ENCODE measurements around the gene WTAP.
"Not testable (repeated sequence)": the region's sequence is repeated elsewhere in the genome, so short reads cannot be mapped to it uniquely, and the experiment has no call there.

WTAP gene

DNA sequence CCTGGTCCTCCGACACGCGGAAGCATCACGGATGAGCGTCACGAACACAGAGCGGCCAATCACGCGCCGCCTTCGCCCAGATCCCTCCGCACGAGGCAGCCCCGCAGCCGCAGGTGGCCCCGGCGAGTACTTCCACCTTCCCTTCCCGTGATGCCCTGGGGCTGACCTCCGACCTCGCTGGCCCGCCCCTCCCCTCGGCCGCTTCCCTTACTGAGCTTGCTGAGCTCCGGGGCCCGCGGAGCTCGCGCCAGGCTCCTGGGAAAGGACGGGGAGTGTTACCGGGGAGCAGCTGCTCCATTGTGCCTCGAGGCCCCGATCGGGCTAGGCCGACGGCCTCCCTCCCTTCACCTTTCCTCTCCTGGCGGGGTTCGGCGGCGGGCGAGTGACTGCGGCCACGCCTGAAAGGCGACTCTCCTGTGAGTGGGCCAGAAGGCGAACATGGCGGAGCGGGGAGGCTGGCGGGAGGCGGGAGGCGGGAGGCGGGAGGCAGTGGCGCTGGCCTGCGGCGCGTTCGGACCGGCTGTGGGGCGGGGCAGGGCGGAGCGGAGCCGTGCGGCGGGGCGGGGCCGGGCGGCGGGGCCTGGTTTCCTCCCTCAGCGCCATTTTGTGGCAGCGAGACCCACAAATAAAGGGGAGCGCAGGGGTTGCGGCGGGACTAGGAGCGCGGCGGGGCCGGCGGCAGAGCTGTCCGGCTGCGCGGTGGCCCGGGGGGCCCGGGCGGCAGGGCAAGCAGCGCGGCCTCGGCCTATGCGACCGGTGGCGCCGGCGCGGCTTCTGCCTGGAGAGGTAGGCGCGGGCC is at the start of gene WTAP:
WTAP (plus strand) TSS at position 589 of the 799 bp plus-strand sequence. CDS start 8,760 bp downstream, outside the sequence.
- DNase-seq = peak; percentile 91 to 93

DNA sequence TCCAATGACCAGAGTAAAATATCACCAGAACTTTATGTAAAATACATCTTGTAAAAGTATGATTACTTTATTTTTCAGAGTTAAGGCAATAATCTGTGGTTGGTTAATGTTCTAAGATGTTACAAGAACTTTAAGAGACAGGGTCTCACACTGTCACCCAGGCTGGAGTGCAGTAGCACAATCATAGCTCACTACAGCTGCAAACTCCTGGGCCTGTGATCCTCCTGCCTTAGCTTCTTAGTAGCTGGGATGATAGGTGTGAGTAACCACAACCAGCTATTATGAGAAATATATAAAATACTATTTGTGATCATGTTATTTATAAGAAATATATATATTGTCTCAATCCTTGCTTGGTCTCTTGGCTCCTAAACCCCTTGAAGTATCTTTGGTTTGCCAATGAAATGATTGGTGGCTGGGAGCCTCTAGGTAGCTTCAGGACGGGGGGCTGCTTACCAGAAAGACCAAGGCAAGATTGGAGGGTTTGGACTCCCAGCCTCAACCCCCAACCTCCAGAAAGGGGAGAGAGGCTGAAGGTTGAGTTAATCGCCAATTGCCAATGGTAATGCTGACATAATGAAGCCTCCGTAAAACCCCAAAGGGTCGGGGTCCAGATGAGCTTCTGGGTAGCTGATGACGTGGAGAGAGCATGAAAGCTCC is 49.7 kb upstream of the WTAP start:
- DNase-seq = no peak

DNA sequence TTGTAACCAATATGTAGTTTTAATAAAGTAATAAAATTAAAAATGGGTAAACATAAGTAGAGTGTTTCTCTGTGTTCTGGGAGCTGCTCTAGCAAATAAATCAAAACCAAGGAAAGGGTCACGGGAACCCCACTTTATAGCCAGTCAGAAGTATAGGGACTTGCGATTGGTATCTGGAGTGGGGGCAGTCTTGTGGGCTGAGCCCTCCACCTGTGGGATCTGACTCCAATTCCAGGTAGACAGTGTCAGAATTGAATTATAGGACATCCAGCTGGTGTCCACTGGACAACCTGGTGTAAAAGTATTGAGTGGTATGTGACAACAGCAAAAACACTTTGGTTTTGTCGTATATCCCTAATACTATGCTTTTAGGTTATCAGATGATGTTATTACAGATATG is 48.7 kb upstream of the WTAP start:
- DNase-seq = no peak

DNA sequence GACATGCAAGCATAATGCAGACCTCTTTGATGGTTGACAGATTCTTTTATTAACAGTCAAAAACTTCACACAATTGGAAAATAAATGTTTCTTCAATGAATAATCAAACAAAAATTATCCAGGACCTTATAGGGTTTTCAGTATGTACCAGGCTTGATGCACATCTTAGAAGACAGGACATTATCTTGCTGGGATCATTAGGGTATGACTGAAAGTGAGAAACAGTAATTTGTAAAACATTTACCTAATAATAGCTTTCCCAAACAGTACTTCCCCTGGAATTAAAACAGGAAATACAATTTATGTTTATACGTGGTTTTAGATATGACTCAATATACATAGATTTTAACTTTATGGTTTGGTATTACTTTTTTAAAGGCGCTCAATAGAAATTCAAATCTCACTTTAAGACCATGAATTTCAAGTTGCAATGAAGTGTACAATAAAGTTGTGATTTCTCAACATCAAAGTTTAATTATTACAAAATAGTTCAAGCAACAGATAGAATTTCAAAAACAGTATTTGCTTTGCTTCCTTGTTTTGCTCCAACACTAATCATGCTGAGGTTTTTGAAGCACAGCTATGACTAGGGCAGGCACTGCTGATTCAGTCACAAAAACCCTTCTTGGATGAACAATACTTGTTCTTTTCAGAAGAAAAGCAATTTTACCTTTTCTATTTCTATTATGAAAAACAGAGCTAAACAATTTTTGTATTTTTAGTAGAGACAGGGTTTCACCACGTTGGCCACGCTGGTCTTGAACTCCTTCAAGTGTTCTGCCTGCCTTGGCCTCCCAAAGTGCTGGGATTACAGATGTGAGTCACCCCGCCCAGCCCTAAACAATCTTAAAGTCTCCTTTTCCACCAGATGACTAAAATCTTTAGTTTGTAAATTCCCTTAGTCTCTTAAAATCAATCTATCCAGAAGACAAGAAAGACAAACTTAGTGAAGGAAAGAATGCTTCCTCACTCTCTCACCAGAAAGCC is 47.9 kb upstream of the WTAP start:
- peak in 1 of 2 donors; percentile 28 for DNase-seq

DNA sequence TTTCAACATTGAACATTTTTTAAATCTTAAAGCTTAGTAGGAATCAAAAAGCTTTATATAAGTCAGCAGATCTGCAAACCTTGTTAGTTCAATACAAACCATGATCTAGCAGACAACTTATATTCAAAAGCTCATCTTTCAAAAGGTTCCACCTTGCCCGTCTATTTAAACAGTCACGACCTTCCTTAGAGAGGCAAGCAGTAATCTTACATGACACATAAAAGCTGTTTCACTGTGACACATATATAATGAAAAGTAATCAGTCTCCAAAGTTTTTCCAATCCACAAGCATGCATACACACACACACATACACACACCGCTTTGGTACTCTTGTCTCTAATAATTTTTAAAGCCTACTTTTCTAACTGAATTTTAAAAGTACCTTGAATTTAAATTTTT is 47.2 kb upstream of the WTAP start:
- no peak for DNase-seq

DNA sequence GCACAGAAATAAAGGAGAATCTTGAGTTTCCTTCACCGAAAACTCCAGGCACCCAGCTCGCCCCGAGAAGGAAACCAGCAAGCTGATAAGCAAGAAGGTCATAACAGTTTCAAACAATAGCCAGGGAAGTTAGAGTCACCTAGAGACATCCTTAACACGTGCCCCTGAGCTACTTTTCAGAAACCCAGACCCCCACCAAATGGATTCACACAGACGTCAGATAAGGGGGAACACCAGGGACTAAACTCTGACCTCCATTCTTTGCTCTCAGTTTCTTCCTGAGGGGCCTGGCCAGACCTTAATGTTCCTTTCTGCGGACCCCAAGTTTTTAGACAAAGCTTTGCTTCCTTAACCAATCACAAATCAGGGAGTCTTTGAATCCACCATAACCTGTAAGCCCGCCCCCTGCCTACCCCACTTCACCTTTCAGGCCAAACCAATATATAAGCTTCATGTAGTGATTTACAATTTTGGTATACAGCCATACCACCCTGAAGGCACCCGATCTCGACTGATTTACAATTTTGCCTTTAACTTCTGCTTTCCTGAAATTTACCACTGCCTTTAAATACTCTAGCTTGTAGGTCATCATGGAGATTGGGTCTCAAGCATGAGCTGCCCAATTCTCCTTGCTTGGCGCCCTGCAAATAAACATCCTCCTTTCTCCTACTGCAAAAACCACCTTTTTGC is 46.0 kb upstream of the WTAP start:
- DNase-seq = no peak

DNA sequence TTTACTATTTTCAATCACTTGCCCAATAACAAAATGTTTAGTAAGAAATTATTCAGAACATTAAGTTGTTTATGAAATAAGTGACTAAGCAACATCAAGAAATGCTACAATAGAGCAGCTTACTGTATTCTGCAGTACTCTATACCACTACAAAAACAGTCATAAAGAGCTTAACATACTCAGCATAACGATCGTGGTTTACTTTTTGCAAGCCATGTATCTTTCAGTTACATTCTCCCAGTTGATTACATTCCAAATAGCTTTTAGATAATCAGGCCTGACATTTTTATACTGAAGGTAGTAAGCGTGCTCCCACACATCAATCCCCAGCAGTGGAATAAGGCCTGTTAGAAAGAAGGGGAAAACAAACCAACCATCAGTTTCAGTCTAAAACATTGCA is 45.0 kb upstream of the WTAP start:
- DNase-seq = no peak

DNA sequence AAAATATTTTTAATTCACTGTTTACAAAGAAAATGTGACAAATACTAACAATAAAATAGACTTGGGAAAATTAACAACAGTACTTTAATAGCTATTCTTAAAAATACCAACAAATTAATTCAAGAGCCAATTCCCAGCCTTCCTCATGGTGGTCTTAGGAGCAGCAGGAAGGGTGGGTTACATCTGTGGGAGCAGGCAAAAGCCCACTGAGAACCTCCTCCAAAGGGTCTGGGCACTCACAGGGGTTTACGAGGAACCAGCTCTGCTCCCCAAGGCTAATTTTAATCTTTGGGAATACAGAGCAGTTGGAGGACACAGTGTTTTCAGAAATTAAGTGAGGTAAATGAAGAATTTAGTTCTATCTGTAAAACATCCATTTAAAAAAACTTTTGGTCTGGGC is 44.5 kb upstream of the WTAP start:
- DNase-seq = no peak

DNA sequence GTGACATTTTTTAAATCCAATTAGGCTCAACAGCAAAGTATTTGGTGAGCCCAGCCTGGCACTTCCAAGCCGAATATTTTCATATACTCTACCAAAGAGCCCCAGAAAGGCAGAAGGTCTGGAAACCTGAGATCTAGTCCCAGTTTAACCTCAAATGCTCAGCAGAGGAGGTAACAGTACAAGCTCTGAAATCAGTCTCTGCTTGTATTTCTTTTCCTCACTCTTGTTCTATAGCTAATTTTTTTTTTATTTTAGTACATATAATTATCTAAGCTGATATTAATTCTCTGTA is 43.3 kb upstream of the WTAP start:
- no peak for DNase-seq

DNA sequence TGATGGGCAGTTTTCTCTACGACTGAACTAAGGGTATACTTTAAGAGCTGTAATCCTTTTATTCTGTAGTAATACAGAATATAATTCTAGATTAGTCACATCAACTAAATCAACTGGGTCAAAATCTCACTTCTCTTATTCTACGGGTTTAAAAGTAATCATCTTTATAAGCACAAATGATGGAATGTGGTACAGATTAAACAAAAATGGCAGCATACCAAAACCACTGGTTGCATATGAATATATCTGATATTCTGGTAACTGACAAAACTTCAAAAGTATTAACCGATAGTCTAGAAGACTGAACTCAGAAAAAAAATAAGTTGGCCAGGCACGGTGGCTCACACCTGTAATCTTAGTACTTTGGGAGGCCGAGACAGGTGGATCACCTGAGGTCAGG is 41.3 kb upstream of the WTAP start:
- no peak for DNase-seq

DNA sequence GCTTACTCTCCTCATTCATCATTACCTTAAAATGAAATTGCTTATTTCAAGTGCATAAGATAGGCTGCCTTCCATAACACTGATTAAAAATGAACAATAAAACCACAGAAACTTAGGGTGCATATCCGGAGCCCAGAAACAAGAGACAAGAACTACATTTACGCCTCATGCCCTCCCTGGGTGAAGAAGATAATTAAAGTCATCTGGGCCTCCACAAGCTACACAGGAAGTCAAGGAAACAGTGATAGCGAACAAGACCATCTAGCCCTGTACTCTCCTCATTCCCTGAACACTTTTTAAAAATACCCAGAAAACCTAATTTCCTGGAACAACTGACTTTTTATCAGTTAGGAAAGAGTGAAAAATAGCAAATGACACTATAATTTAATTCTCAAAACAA is 40.6 kb upstream of the WTAP start:
- DNase-seq = no peak

DNA sequence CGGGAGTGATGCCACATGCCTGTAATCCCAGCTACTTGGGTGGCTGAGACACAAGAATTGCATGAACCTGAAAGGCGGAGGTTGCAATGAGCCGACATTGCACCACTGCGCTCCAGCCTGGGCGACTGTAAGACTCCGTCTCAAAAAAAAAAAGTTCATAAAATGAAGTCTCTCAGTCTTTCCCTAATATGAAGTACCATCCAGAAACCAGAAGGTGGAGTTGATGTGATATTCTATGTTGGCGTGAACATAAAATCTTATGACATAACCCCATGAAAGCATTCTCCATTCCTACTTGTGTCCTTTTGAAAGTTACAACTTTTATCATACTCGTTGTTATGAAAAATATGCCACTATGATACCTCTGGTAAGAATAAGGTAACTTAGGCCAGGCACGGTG is 40.0 kb upstream of the WTAP start:
- no peak for DNase-seq

DNA sequence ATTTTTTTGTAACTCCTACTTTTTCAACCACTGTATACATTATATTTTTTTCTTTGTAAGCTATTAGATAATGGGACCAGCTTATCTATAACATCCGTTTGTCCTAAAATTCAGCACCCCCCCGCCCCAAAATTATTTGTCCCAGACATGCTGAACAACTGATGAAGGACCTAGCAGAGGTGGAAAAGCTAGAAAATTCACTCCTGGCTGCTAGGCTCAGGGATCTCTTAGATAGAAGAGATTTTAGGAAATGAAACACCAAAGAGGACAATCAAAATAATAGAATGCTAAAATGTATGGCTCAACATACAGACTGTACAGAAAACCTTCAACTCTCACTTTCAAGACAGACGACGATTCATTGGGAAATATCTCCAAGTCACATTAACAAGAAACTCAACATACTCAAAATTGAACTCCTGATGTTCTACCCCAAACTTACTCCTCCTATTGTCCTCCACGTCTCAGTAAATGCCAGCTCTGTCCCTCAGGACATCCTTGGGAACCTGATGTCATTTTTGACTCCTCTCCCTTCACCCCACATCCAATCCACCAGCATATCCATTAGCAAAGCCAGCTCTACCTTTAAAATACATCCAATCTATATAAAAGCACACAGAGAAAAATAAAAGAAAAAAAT is 38.9 kb upstream of the WTAP start:
- no peak for DNase-seq

DNA sequence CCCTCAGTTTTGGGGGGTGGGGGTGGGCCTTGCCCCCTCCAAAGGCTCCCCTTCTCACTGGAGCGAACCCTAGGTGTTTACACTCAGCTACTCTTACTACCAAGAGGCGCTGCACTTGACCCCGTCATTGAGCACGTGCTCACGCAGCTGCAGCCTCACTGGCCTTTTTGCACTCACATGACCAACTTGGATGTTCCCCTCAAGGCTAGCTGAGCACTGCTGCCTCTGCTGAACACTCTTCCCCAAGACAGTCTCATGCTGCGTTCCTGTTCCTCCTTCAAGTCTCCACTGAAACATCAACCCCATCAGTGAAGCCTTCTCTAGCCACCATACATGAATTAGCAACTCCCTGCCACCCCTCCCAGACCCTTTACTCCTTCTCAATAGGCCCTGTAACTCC is 38.3 kb upstream of the WTAP start:
- no peak for DNase-seq

DNA sequence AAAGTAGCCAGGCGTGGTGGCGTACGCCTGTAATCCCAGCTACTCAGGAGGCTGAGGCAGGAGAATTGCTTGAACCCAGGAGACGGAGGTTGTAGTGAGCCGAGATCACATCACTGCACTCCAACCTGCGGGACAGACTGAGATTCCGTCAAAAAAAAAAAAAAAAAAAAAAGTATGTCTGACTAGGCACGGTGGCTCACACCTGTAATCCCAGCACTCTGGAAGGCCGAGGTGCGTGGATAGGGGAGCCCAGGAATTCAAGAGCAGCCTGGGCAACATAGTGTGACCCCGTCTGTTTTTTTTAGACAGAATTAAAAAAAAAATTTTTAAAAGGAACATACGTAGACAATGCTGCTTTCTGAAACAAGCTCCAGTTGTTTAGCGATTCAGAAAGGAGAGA is 37.2 kb upstream of the WTAP start:
- not testable (repeated sequence) for DNase-seq

DNA sequence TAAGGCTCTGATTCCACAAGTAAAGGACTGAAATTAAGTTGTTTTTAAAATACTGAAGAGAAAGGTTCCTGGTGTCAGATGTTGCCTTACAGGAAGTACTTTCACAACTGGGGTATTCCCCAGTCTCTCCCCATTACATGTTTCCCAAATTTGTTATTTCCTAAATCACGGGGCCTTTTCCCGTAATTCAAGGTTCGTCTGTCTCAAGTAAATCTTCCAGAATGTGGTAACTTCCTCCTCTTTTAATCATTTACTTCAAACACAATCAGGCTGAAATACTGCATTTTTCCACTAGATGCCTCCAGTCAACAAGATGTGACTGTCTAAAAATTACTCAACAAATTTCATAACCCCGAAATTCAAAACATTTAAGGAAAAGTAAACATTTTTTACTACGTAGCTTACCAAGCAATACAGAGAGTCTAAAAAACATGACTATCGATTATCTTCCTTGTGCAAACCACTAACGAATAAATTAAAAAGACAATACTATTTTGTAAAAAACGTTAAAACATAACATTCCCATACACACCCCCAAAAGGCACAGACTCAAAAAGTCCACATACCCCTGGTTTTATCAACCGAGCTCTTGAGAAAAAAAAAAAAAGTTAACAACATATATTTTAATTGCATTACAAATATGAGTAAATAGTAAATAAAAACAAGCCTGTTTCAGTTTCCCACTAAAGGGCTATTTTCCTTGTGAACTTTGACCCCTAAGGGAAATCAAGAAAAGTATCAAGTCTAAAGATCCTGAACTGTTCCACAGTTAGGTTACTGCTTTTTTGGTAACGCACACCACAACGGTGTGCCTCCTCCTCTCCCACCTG is 36.0 kb upstream of the WTAP start:
- DNase-seq = no peak

DNA sequence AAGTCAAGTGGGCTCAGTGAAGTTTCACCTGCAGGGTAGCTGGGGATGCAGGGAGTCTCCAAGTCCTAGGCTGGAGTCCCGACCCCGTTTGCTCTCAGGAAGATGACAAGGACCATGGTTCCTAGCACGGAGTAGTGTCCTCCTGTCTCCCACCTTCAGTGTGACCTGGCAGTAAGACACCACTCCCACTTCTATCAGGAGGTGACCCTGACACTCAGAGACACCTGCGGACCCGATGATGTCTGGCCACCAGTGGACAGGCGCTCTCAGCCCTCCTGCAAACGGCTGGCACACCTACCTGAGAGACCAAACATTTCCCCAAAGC is 35.4 kb upstream of the WTAP start:
- DNase-seq = no peak

DNA sequence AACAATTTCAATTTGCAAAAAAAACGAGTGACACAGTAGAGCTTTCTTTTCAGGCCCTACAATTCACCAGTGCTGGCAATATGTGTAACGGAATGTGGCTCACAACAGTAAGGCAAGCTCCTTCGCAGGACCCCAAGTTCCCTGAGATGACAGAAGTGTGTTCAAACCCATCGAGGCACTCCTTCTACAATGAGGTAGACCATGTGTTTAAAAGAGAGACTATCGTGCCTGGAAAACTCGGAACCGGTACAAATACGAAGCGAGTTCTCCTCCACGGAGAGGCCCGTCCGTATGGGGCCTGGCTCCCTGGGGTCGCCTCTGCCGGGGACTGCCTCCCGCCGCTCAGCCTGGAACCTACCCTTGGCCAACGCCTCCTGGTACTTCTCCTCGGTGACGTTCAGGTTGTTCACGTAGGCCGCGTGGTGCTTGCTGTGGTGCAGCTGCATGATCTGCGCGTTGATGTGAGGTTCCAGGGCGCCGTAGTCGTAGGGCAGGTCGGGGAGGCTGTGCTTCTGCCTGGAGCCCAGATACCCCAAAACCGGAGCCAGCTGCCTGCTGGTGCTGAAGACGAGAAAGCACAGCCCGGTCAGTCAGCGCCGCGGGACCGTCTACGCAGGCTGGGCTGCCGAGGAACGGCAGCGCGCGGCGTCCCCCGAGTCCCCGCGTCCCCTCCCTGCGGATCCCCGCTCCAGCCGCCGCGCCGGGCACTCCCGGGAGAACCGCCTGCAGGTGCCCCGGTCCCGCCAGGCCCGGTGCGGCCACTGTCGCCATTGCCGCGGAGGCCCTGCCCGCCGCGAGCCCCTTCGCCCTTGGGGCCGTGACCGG is 34.8 kb upstream of the WTAP start:
- DNase-seq = peak; percentile 37 to 46

DNA sequence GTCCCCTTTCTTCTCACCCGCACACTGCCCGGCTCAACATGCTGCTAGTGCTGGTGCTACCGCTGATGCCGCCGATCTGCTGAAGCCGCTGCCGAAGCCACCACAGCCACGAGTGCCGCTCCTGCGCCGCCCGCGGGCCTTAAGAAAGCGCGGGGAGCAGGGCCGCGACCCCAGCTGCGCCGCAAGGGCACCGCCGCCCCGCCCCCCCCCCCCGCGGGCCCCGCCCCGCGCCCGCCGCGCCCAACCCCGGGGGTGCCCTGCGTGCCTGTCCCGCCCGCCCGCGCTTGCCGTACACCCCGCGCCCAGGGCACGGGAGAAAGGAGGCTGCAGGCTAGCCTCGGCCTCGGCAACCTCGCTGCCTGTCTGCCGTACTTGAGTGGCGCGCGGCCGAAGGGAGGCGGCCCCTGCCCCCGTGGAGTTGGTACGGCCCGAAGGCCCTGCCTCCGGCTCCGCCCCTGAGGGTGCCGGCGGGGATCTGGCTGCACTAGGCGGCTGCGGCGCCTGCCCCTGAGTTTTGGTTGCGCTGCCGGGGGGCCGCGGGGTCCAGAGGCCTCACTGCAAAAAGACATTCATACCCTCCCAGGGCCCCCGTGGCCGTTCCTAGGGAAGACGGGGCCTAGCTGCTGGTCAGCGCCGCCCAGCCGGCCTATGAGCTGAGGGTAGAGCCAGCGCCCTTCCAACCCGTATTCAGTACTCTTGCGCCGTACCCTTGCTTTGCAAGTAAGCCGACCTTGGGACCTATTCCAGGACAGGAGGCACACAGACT is 34.0 kb upstream of the WTAP start, which contains the start of gene SOD2:
SOD2 (minus strand) TSS at position 114 of the 766 bp plus-strand sequence; CDS start at position 40, 74 bp downstream.
- DNase-seq = peak; percentile 76 to 78

Measured in stimulated activated CD4-positive, alpha-beta T cell treated with anti-CD3 and anti-CD28 coated beads, Interleukin-2, amount 100 ng/mL, for 48 hours (primary cell).